OCI-LY7 (cell line): ENCODE data around the gene CHSY3.

Experiments used
- EZH2phosphoT487 ChIP-seq: fragments of 200-600 bp; sonication (generic); IDR thresholded peaks from 2 replicates; pipeline ENCODE4 v1.6.1; 2018; ENCODE audit warnings: low read depth, borderline replicate concordance, mild to moderate bottlenecking, mixed run types, antibody characterized with exemption, low read length, moderate library complexity, mixed read lengths
- TF ChIP-seq, protein P1 (sequence below): fragments of 200-600 bp; sonication (generic); conservative IDR thresholded peaks from 2 replicates; pipeline ENCODE4 v1.5.1; 2014; ENCODE audit warnings: mild to moderate bottlenecking, antibody characterized with exemption, low read length, moderate library complexity, mixed read lengths

DNA sequence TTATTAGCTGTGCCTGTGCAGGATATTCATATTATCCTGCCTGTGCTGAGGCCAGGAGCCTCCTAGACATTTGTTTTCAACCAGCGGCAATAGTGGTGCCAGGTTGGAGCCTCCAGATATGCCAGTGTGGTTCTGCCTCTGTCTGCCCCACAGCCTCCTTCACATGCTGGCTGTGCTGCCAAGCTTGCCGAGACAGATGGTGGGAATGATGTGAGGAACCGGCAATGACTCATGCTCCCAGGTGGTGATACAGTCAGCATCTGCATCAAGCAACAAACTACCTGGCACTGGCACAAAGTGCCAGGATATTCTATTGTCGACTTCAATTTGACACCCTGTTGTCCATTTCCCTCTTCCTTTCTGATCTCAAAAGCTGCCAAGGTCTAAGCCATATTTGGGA is 285.7 kb downstream of the CHSY3 start:
- TF ChIP-seq, protein P1, sequence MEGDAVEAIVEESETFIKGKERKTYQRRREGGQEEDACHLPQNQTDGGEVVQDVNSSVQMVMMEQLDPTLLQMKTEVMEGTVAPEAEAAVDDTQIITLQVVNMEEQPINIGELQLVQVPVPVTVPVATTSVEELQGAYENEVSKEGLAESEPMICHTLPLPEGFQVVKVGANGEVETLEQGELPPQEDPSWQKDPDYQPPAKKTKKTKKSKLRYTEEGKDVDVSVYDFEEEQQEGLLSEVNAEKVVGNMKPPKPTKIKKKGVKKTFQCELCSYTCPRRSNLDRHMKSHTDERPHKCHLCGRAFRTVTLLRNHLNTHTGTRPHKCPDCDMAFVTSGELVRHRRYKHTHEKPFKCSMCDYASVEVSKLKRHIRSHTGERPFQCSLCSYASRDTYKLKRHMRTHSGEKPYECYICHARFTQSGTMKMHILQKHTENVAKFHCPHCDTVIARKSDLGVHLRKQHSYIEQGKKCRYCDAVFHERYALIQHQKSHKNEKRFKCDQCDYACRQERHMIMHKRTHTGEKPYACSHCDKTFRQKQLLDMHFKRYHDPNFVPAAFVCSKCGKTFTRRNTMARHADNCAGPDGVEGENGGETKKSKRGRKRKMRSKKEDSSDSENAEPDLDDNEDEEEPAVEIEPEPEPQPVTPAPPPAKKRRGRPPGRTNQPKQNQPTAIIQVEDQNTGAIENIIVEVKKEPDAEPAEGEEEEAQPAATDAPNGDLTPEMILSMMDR = no peak
- no peak for TF ChIP-seq EZH2phosphoT487
